ENCODE results near the gene SNAP25.

Gene SNAP25

GRCh38 chr20:10306440-10307358 is 88.1 kb downstream of the SNAP25 start:
- Histone ChIP-seq H3K9ac (no peak overlapping the region), H3K27me3 (ENCODE audit: insufficient read depth, low read depth) (no peaks in the 10 kb centered on the region), H3K4me1 (ENCODE audit: low read depth, poor library complexity, severe bottlenecking) (no peaks in the 10 kb centered on the region), H3K4me3 (IDR thresholded peaks at IDR 0.05; ENCODE audit: insufficient read depth, low read depth, low read length) (no peak overlapping the region), H2AFZ (ENCODE audit: low read depth) (no peak overlapping the region), H3K79me2 (ENCODE audit: insufficient read depth, low read depth) (no peaks in the 10 kb centered on the region), H3K4me2 (no peak overlapping the region), H3K36me3 (ENCODE audit: insufficient read depth) (no peaks in the 10 kb centered on the region), H3K27ac (no peak overlapping the region), H4K20me1 (ENCODE audit: insufficient read depth) (no peaks in the 10 kb centered on the region)
- TF ChIP-seq CTCF (conservative IDR thresholded peaks at IDR 0.05; ENCODE audit: low read depth, low read length), result no peak

GRCh38 chr20:10307359-10307735 is 88.7 kb downstream of the SNAP25 start:
- no peaks in the 10 kb centered on the region for H3K79me2 ChIP-seq (ENCODE audit: insufficient read depth, low read depth)
- H3K27ac ChIP-seq, result no peak overlapping the region
- no peak overlapping the region for H2AFZ ChIP-seq (ENCODE audit: low read depth)
- H3K36me3 ChIP-seq (ENCODE audit: insufficient read depth), result no peaks in the 10 kb centered on the region
- H3K4me1 ChIP-seq (ENCODE audit: low read depth, poor library complexity, severe bottlenecking), result no peaks in the 10 kb centered on the region
- no peaks in the 10 kb centered on the region for H4K20me1 ChIP-seq (ENCODE audit: insufficient read depth)
- no peak overlapping the region for H3K9ac ChIP-seq
- H3K27me3 ChIP-seq (ENCODE audit: insufficient read depth, low read depth), result no peaks in the 10 kb centered on the region
- H3K4me2 ChIP-seq, result no peak overlapping the region
- TF ChIP-seq CTCF (conservative IDR thresholded peaks at IDR 0.05; ENCODE audit: low read depth, low read length), result no peak
- H3K4me3 ChIP-seq (IDR thresholded peaks at IDR 0.05; ENCODE audit: insufficient read depth, low read depth, low read length), result no peak overlapping the region

- Histone ChIP-seq H4K20me1 (ENCODE audit: insufficient read depth) (no peaks in the 10 kb centered on the region), H3K4me3 (IDR thresholded peaks at IDR 0.05; ENCODE audit: insufficient read depth, low read depth, low read length) (no peak overlapping the region), H2AFZ (ENCODE audit: low read depth) (no peak overlapping the region), H3K27me3 (ENCODE audit: insufficient read depth, low read depth) (no peaks in the 10 kb centered on the region), H3K27ac (no peak overlapping the region), H3K9ac (no peak overlapping the region), H3K4me2 (no peak overlapping the region), H3K79me2 (ENCODE audit: insufficient read depth, low read depth) (no peaks in the 10 kb centered on the region), H3K4me1 (ENCODE audit: low read depth, poor library complexity, severe bottlenecking) (no peaks in the 10 kb centered on the region), H3K36me3 (ENCODE audit: insufficient read depth) (no peaks in the 10 kb centered on the region)
- TF ChIP-seq CTCF (conservative IDR thresholded peaks at IDR 0.05; ENCODE audit: low read depth, low read length), result no peak
These were observed 90.0 kb downstream of the SNAP25 start for GRCh38 chr20:10308652-10309051.

- H3K4me2 ChIP-seq, result no peak overlapping the region
- H3K9ac ChIP-seq, result no peak overlapping the region
- H3K4me3 ChIP-seq (IDR thresholded peaks at IDR 0.05; ENCODE audit: insufficient read depth, low read depth, low read length), result no peak overlapping the region
- H3K27me3 ChIP-seq (ENCODE audit: insufficient read depth, low read depth), result no peaks in the 10 kb centered on the region
- no peaks in the 10 kb centered on the region for H3K79me2 ChIP-seq (ENCODE audit: insufficient read depth, low read depth)
- no peaks in the 10 kb centered on the region for H4K20me1 ChIP-seq (ENCODE audit: insufficient read depth)
- H3K4me1 ChIP-seq (ENCODE audit: low read depth, poor library complexity, severe bottlenecking), result no peaks in the 10 kb centered on the region
- no peak overlapping the region for H2AFZ ChIP-seq (ENCODE audit: low read depth)
- H3K27ac ChIP-seq, result no peak overlapping the region
- TF ChIP-seq CTCF (conservative IDR thresholded peaks at IDR 0.05; ENCODE audit: low read depth, low read length), result no peak
- H3K36me3 ChIP-seq (ENCODE audit: insufficient read depth), result no peaks in the 10 kb centered on the region
These were observed 90.7 kb downstream of the SNAP25 start for GRCh38 chr20:10309326-10309725.

Data from KMS-11 (cell line).